ENCODE data around the gene HMCN2. TPM values are rescaled to one million over a fixed set of nuclear protein-coding genes. Genes with fewer than 3 reads are reported as not detected.

The HMCN2 gene
- total and polyA plus RNA-seq, 2 of the 4 experiments (the other 2 are of a cell fraction), result 0.02 TPM; not detected in 1

DNA sequence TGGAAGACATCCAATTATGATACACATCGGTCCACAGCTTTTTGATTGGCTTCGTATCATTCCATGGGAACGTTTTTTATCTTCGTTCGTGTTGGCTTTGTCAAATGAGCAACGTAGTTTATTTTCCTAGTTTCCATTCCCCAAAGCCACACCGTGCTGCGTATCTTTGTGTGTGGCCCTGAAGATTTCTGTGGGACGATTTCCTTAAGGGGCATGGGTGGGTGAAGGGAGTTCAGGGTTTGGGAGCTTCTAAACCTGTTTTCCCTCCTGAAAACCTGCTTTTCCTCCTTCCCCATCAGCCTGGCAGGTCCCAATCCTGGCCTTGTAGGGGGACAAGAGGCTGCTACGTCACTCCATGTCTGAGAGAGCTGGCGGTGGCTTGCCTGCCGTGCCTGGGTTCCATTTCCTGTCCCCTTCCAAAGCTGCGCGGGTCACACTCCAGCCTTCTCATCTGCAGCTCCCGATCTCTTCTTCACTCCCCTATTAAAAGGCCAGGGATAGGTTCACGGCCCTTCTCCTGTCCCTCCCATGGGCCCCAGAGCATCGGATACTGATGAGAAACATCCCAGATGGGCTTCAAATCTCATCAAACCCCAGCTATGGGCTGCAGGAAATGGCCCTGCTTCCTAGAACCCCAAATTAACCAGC, 155.7 kb downstream of the HMCN2 start:
- H2BK15ac ChIP-seq (ENCODE audit: low read depth, low read length), result 0 out of 3 replicates have a peak overlapping the region, but pooled peaks have one; percentile 48
- H2BK120ac ChIP-seq (ENCODE audit: low read depth, low read length), result peak overlapping the region; percentile 70
- H3K79me1 ChIP-seq (ENCODE audit: low read depth in 1 of 2, low read length in 2 of 2), result no peaks in the 10 kb centered on the region
- H3K4me3 ChIP-seq (ENCODE audit: insufficient read depth, low read depth, low read length), result no peak overlapping the region
- intact Hi-C loops (cut with micrococcal nuclease) (no loop called here), in situ Hi-C loops (cut with MboI; ENCODE audit: low sequenced_read_pairs) (no loop called here), dilution Hi-C loops (cut with HindIII; ENCODE audit: low sequenced_read_pairs, unreplicated experiment) (no loop called here)
- peak overlapping the region; percentile 69 for H3K4ac ChIP-seq (ENCODE audit: low read depth, low read length)
- WGBS, 2 experiments (ENCODE audit: extremely low coverage in 2 of 2, insufficient read length in 1 of 2), result 66% methylated on average over 8 of the region's 17 CpGs; no CpG with 5 or more reads in 1 of the 2 experiments
- H4K91ac ChIP-seq (ENCODE audit: insufficient read depth, low read depth, low read length), result peak overlapping the region; percentile 58; the same call in 1 of the 2 replicates
- H4K5ac ChIP-seq (ENCODE audit: low read depth, low read length), result 0 out of 2 replicates have a peak overlapping the region, but pooled peaks have one; percentile 6
- CTCF ChIA-PET, result interaction anchor here (1.0 kb wide), 1 partner anchor 10 kb away, joined by 3 read pairs; no protein-coding TSS in a partner anchor
- H3K9ac ChIP-seq (ENCODE audit: low read depth, low read length), result no peak overlapping the region
- no peak overlapping the region for H2AK9ac ChIP-seq (replicated peaks; ENCODE audit: low read depth, low read length, poor library complexity)
- peak overlapping the region; percentile 55; the same call in 1 of the 2 replicates for H3K18ac ChIP-seq (ENCODE audit: low read depth, low read length)
- H4K20me1 ChIP-seq (ENCODE audit: insufficient read depth, low read length), result no peaks in the 10 kb centered on the region
- H2BK20ac ChIP-seq (ENCODE audit: low read depth, low read length), result peak overlapping the region; percentile 26; the same call in 1 of the 2 replicates
- H4K8ac ChIP-seq (ENCODE audit: low read depth in 2 of 2, low read length in 2 of 2), result peak overlapping the region; percentile 3 to 20; a peak in 2 of 4 replicates
- POLR2A ChIA-PET (ENCODE audit: unreplicated experiment), result no interaction called here
- H2BK5ac ChIP-seq (ENCODE audit: low read depth, low read length, poor library complexity, severe bottlenecking), result no peak overlapping the region
- H2AFZ ChIP-seq (replicated peaks; ENCODE audit: low read length, poor library complexity), result peak overlapping the region; percentile 57
- no TSS peak for BruUV-seq (replicated peaks)
- 0 out of 2 replicates have a peak overlapping the region, but pooled peaks have one; percentile 3 for H3K23ac ChIP-seq (ENCODE audit: low read depth, low read length)
- H3K27ac ChIP-seq (ENCODE audit: insufficient read depth, low read length), result peak overlapping the region; percentile 21
- H3K56ac ChIP-seq (ENCODE audit: extremely low read depth, insufficient read depth, low read length), result no peak overlapping the region
- H2AK5ac ChIP-seq (ENCODE audit: low read depth, low read length), result peak overlapping the region; percentile 64
- 0 out of 2 replicates have a peak overlapping the region, but pooled peaks have one; percentile 1 for H3K4me2 ChIP-seq (ENCODE audit: low read depth, low read length)
- H3K9me3 ChIP-seq (ENCODE audit: control insufficient read depth, insufficient read depth, low read length), result no peaks in the 10 kb centered on the region
- H3K27me3 ChIP-seq (ENCODE audit: control insufficient read depth, insufficient read depth, low read length), result peaks cover 9% of the 10 kb centered on the region
- TF ChIP-seq, protein P1, sequence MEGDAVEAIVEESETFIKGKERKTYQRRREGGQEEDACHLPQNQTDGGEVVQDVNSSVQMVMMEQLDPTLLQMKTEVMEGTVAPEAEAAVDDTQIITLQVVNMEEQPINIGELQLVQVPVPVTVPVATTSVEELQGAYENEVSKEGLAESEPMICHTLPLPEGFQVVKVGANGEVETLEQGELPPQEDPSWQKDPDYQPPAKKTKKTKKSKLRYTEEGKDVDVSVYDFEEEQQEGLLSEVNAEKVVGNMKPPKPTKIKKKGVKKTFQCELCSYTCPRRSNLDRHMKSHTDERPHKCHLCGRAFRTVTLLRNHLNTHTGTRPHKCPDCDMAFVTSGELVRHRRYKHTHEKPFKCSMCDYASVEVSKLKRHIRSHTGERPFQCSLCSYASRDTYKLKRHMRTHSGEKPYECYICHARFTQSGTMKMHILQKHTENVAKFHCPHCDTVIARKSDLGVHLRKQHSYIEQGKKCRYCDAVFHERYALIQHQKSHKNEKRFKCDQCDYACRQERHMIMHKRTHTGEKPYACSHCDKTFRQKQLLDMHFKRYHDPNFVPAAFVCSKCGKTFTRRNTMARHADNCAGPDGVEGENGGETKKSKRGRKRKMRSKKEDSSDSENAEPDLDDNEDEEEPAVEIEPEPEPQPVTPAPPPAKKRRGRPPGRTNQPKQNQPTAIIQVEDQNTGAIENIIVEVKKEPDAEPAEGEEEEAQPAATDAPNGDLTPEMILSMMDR (conservative IDR thresholded peaks at IDR 0.05; ENCODE audit: low read depth, low read length), result no peak
- no peak for TF ChIP-seq NFE2L2 (IDR thresholded peaks at IDR 0.05; ENCODE audit: low read depth, low read length)
- no peak for TF ChIP-seq CEBPB (IDR thresholded peaks at IDR 0.05; ENCODE audit: low read depth, low read length)
- TF ChIP-seq, protein P2, sequence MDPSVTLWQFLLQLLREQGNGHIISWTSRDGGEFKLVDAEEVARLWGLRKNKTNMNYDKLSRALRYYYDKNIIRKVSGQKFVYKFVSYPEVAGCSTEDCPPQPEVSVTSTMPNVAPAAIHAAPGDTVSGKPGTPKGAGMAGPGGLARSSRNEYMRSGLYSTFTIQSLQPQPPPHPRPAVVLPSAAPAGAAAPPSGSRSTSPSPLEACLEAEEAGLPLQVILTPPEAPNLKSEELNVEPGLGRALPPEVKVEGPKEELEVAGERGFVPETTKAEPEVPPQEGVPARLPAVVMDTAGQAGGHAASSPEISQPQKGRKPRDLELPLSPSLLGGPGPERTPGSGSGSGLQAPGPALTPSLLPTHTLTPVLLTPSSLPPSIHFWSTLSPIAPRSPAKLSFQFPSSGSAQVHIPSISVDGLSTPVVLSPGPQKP (IDR thresholded peaks at IDR 0.05; ENCODE audit: borderline replicate concordance, low read depth, low read length), result no peak
- no peak for TF ChIP-seq MXI1 (IDR thresholded peaks at IDR 0.05; ENCODE audit: borderline replicate concordance, low read depth, low read length)
- no peak for TF ChIP-seq RCOR1 (IDR thresholded peaks at IDR 0.05; ENCODE audit: insufficient replicate concordance, low read length)
- TF ChIP-seq MAZ (IDR thresholded peaks at IDR 0.05; ENCODE audit: borderline replicate concordance, low read depth, low read length), result no peak
- H3K4me1 ChIP-seq (ENCODE audit: control insufficient read depth, insufficient read depth, low read length), result peaks cover 13% of the 10 kb centered on the region
- no peaks in the 10 kb centered on the region for H3K36me3 ChIP-seq (ENCODE audit: control insufficient read depth, insufficient read depth, low read length)
- no peak for DNase-seq
- peak; percentile 46 for ATAC-seq (ENCODE audit: low read depth)
- H3K9me1 ChIP-seq (ENCODE audit: insufficient read depth, low read length), result no peaks in the 10 kb centered on the region
- peak overlapping the region; percentile 69; the same call in 1 of the 2 replicates for H3K14ac ChIP-seq (replicated peaks; ENCODE audit: low read depth, low read length)
